GM12873 (cell line): ENCODE measurements around the gene PLEKHG3.

Experiments
- TF ChIP-seq, protein P1 (sequence below): IDR thresholded peaks from 2 replicates; pipeline ENCODE4 v1.5.1; 2012; ENCODE audit warnings: low read depth, mild to moderate bottlenecking, moderate library complexity, low read length, control low read depth; ENCODE audit not compliant: insufficient read depth; ENCODE audit errors: missing control alignments

The PLEKHG3 gene

DNA sequence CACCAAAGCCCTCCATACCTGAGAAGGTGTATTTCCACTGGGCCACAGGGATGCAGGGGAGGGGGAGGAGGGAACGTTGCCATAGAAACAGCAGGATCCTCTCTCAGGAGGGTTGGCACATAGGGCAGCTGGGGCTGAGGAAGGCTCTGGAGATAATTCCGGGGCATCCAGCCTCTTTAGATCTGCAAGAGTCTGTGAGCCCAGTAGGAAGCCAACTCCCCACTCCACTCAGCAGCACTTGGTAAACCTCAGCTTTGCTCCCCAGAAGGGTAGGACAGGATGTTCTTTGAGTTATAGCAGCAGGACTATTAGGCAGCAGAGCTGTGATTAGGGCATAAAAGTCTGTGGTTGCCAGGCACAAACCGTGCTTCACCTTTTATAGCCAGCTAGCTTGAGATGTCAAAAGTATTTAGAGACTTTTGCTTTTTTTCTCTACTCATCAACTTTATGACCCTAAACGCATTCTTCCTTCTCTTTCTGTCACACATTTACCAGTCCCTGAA lies 7.8 kb upstream of the PLEKHG3 start:
- TF ChIP-seq, protein P1, sequence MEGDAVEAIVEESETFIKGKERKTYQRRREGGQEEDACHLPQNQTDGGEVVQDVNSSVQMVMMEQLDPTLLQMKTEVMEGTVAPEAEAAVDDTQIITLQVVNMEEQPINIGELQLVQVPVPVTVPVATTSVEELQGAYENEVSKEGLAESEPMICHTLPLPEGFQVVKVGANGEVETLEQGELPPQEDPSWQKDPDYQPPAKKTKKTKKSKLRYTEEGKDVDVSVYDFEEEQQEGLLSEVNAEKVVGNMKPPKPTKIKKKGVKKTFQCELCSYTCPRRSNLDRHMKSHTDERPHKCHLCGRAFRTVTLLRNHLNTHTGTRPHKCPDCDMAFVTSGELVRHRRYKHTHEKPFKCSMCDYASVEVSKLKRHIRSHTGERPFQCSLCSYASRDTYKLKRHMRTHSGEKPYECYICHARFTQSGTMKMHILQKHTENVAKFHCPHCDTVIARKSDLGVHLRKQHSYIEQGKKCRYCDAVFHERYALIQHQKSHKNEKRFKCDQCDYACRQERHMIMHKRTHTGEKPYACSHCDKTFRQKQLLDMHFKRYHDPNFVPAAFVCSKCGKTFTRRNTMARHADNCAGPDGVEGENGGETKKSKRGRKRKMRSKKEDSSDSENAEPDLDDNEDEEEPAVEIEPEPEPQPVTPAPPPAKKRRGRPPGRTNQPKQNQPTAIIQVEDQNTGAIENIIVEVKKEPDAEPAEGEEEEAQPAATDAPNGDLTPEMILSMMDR, result no peak

DNA sequence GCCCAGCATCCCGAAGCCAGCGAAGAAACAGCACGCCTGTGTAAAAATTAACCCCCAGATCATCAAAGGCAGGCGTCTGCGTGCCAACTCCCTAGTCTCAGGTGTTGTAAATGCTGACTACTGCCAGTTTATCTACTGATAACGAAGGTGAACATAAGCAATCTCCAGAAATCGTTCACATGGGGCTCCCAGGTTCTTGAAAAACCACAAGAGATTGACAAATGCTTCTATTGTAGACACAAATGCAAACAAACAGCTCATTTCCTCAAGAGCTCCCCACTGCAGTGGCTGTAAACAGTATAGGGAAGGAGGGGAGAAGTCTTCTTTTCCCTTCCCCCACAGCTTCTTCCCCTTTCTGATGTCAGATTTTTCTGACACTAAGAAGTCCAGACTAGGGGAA lies 5.3 kb upstream of the PLEKHG3 start:
- TF ChIP-seq, protein P1, result no peak

DNA sequence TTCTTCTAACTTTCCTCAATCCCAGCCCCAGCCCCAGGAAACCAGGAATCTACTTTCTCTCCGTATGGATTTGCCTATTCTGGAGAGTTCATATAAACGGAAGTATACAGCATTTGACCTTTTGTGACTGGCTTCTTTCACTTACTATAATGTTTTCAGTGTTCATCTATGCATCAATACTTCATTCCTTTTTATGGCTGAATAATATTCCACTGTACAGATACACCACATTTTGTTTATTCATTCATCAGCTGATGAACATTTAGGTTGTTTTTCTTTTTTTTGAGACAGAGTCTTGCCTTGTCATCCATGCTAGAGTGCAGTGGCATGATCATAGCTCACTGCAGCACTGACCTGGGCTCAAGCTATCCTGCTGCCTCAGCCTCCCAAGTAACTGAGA lies 3.9 kb upstream of the PLEKHG3 start:
- TF ChIP-seq, protein P1, result no peak

DNA sequence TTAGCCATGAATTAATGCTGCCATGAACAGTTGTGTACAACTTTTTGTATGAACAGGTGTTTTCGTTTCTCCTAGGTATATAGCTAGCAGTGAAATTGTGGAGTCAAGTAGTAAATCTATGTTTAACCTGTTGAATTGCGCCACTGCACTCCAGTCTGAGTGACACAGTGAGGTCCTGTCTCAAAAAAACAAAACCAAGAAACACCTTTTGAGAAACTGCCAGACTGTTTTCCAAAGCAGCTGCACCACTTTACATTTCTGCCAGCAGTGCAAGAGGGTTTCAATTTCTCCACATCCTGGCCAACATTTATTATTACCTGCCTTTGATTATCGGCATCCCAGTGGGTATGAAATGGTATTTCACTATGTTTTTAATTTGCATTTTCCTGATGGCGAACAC lies 3.3 kb upstream of the PLEKHG3 start:
- TF ChIP-seq, protein P1, result no peak

DNA sequence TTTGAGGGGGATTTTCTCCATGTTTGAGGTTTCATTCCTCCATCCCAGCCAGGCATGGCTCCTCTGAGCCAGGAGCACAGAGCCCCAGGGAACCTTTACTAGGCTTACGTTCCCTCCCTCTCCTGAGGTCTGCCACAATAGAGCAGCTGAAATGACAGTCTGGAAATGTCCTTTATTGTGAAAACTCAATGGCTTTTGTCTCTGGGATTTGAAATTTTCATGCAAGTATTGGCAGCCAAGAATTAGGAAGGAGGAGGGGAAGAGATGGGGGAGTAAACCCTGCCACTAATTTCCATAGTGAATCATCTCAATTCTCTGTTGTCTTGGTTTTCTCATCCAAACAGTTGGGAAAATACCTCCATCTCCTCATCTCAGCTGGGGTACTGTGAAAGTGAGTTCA lies 2.6 kb upstream of the PLEKHG3 start:
- TF ChIP-seq, protein P1, result no peak

DNA sequence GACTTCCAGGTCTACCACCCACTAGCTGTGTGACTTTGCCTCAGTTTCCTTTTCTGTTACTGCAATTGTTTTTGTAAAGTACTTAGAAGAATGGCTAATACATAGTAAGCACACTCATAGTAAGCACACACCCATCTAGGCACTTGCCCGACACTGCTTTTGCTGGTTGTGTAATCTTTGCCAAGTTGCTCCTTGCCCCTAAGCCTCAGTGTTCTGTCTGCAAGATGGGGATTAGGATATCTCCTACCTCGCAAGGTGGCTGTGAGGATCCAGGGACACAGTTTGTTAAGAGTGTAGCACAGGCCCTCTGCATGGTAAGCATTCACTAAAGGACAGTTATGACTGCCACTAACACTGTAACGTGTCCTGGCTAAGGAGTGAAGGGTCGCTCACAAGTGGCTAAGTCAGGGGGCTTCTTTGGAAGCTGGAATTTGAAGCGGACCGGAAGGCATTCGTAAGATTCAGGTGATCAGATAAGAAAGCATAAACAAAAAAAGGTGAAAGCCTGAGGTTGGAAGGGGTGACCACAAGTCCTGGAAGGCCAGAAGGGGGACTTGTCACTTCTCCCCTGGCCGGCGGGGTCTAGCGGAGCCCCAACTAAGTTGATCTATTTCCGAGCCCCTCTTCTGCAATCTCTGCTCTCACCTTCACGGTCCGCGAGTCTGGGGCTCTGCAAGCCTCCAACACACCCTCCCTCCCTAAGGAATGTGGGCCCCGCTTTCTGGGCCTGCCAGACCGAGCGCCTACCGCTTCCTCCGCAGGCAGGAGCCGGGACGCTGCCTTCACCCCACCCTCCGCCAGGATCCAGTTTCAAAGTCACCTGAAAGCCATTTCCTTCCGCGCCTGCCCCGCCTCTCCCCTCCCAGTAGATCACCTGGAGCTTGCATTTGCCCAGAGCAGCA lies 1.5 kb upstream of the PLEKHG3 start:
- TF ChIP-seq, protein P1, result no peak

DNA sequence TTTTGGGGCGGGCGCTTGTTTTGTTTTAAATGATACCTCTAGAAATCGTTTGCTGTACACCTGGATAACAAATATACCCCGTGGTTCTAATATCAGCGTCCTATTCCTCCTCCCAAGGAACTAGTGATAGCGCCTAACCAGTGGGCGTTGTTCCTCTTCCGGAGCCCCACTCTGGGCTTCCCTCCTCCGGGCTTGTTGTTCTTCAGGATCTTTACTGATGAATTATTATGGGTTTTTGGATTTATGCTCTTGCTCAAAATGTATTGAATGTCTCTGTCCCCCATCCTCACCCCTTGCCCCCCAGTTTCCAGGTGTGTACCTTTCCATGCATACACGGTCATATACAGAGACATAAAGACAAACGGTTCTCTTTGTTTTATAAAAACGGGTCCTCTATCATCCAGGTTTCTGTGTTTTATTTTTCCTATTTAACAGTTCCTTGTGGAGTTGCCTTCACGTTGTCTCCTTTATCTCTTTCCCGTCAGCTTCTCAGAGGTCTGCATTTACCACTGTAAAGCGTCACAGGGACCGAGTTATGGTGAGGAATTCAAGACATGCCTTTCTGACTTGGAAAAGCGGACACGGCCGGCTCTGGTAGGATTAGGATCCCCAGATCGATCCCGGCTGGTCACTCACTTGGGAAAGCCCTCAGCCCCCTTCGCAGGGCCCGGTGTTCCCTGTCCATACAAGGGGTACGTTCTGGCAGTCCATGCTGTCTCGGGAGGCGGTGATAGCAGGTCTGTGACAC lies 655 bp upstream of the PLEKHG3 start:
- TF ChIP-seq, protein P1, result no peak
